ENCODE measurements around the gene ETFA. TPM values are rescaled to one million over a fixed set of nuclear protein-coding genes. Genes with fewer than 3 reads are reported as not detected.

The ETFA gene
- polyA plus RNA-seq, 2 of the 4 experiments (the other 2 are of a cell fraction): 243 to 412 TPM

GRCh38 chr15:76327191-76328105 is 16.2 kb upstream of the ETFA start:
- Histone ChIP-seq H3K4me3 (no peak overlapping the region), H3K9me3 (no peaks in the 10 kb centered on the region), H3K4me1 (peaks cover 33% of the 10 kb centered on the region), H3K27ac (peak overlapping the region; percentile 5 to 70; a peak in 3 of 6 replicates), H3K4me2 (peak overlapping the region; percentile 5; the same call in 1 of the 3 replicates)
- DNase-seq (ENCODE audit: low read depth in 1 of 2, low spot score in 1 of 2): no peak
- ChIA-PET POLR2A (interaction anchor here (1.1 kb wide), 1 partner anchor 9 kb away, joined by 5 read pairs; the partner anchor contains the start of gene ISL2), CTCF (interaction anchor here (0.6 to 5.0 kb wide), 12 partner anchors 9 to 585 kb away, joined by 3 to 44 read pairs (median 4); partner anchors contain the start of gene ETFA)
- WGBS (ENCODE audit: missing lambda C conversion rate): 73% methylated on average over 8 of the region's 8 CpGs
- peak in 1 of 2 experiments; percentile 9; a peak in 2 of 6 replicates for ATAC-seq
- FAIRE-seq: no peak
- TF ChIP-seq FOXS1 (CRISPR knock-in tag; IDR thresholded peaks at IDR 0.05) (no peak), MAX (IDR thresholded peaks at IDR 0.05) (0 out of 2 replicates have a peak, but pooled peaks have one; percentile 16), ATOH8 (CRISPR knock-in tag; IDR thresholded peaks at IDR 0.05; ENCODE audit: low read depth) (no peak), JUN (IDR thresholded peaks at IDR 0.05) (0 out of 5 replicates have a peak, but pooled peaks of 1 of the 2 experiments have one; percentile 10), FOSL2 (IDR thresholded peaks at IDR 0.05) (no peak), FOSL2 (CRISPR knock-in tag; IDR thresholded peaks at IDR 0.05) (0 out of 2 replicates have a peak, but pooled peaks have one; percentile 11), CBX2 (IDR thresholded peaks at IDR 0.05; ENCODE audit: borderline replicate concordance, low read depth) (no peak), TP53 (CRISPR knock-in tag; IDR thresholded peaks at IDR 0.05) (no peak)

- H3K4me2 ChIP-seq: no peak overlapping the region
- no peak for DNase-seq (ENCODE audit: low read depth in 1 of 2, low spot score in 1 of 2)
- H3K4me3 ChIP-seq: no peak overlapping the region
- TF ChIP-seq RARB (CRISPR knock-in tag; IDR thresholded peaks at IDR 0.05) (no peak), NR3C1 (IDR thresholded peaks at IDR 0.05) (no peak), SMC3 (IDR thresholded peaks at IDR 0.05) (no peak), KDM1A (IDR thresholded peaks at IDR 0.05; ENCODE audit: low read depth) (no peak), HOXB13 (CRISPR knock-in tag; IDR thresholded peaks at IDR 0.05; ENCODE audit: low read depth) (no peak), HMGXB4 (CRISPR knock-in tag; IDR thresholded peaks at IDR 0.05; ENCODE audit: borderline replicate concordance) (no peak), HOXA7 (CRISPR knock-in tag; IDR thresholded peaks at IDR 0.05) (no peak), RNF2 (IDR thresholded peaks at IDR 0.05; ENCODE audit: borderline replicate concordance, low read depth) (no peak), PBX3 (IDR thresholded peaks at IDR 0.05) (no peak), HDAC2 (IDR thresholded peaks at IDR 0.05) (no peak), NFE2L2 (conservative IDR thresholded peaks at IDR 0.05; ENCODE audit: low read length) (no peak), ZSCAN20 (CRISPR knock-in tag; IDR thresholded peaks at IDR 0.05) (no peak), CEBPB (IDR thresholded peaks at IDR 0.05) (no peak), CBX2 (IDR thresholded peaks at IDR 0.05; ENCODE audit: borderline replicate concordance, low read depth) (no peak), BCL3 (IDR thresholded peaks at IDR 0.05) (no peak), RFX5 (IDR thresholded peaks at IDR 0.05) (no peak), CBX8 (IDR thresholded peaks at IDR 0.05) (no peak), RAD21 (conservative IDR thresholded peaks at IDR 0.05 in 1 of 2, IDR thresholded peaks at IDR 0.05 in 1 of 2) (no peak)
- ChIA-PET CTCF (interaction anchor here (0.9 to 4.2 kb wide), 4 partner anchors 12 to 135 kb away, joined by 3 to 15 read pairs (median 4); no protein-coding TSS in a partner anchor), POLR2A (interaction anchor here (1.2 kb wide), 1 partner anchor 11 kb away, joined by 5 read pairs; the partner anchor contains the start of gene ISL2)
- H3K27ac ChIP-seq: no peak overlapping the region
- no peaks in the 10 kb centered on the region for H3K9me3 ChIP-seq
- FAIRE-seq: no peak
- ATAC-seq: no peak
- peaks cover 34% of the 10 kb centered on the region for H3K4me1 ChIP-seq
- 77% methylated on average over 2 of the region's 2 CpGs for WGBS (ENCODE audit: missing lambda C conversion rate)
Measured at GRCh38 chr15:76325704-76326103, 14.4 kb upstream of the ETFA start.

Data from A549 (cell line).